Erythroblast (primary cell): ENCODE data around the gene SH3RF1.

Experiments used
- GATA1 ChIP-seq: IDR thresholded peaks from 2 replicates; pipeline ENCODE4 v1.6.1; 2011; ENCODE audit warnings: low read depth, mild to moderate bottlenecking, control low read depth, low read length, moderate library complexity
- POLR2A ChIP-seq: IDR thresholded peaks from 2 replicates; pipeline ENCODE4 v1.6.1; 2011; ENCODE audit warnings: mild to moderate bottlenecking, low read length

GRCh38 chr4:169258141-169258540, 12.6 kb downstream of the SH3RF1 start:
- TF ChIP-seq POLR2A (no peak), GATA1 (no peak)
